WTC11 (cell line): ENCODE results near the gene USP49. TPM values are rescaled to one million over a fixed set of nuclear protein-coding genes. Genes with fewer than 3 reads are reported as not detected.
A peak's percentile ranks its signal among the peaks of the same experiment; 100 is the strongest.

Experiments used
- ATAC-seq: fragments of 200-7000 bp; cut with Tn5 transposase; 2 replicates; pipeline ENCODE4 v1.10.0; 2021; ENCODE audit warnings: mild to moderate bottlenecking, moderate library complexity
- CTCF ChIA-PET: fragments of 300-600 bp; sonication (Branson Sonifier 250); formaldehyde crosslinking; loops from one replicate; lab custom pipeline; 2021; ENCODE audit warnings: antibody characterized with exemption; lab: Charles Lee
- POLR2A ChIA-PET: fragments of 350-600 bp; sonication (Branson Sonifier 250); formaldehyde crosslinking; loops from one replicate; lab custom pipeline; 2021; ENCODE audit warnings: antibody characterized with exemption; lab: Charles Lee
- DNase-seq: peaks from one replicate; pipeline ENCODE4 v3.0.0; 2021; ENCODE audit warnings: low spot score
- H3K27ac Mint-ChIP-seq: 2 replicates; pipeline ENCODE4 v1.8.0; 2021; ENCODE audit warnings: mixed read lengths
- H3K27me3 Mint-ChIP-seq: 2 replicates; pipeline ENCODE4 v1.8.0; 2021; ENCODE audit warnings: low read depth, mild to moderate bottlenecking, moderate library complexity, mixed read lengths
- H3K36me3 Mint-ChIP-seq: 2 replicates; pipeline ENCODE4 v1.8.0; 2021; ENCODE audit warnings: mixed read lengths
- H3K4me1 Mint-ChIP-seq: 2 replicates; pipeline ENCODE4 v1.8.0; 2022; ENCODE audit warnings: mixed read lengths
- H3K4me3 Mint-ChIP-seq: 2 replicates; pipeline ENCODE4 v1.8.0; 2021; ENCODE audit warnings: mild to moderate bottlenecking, moderate library complexity, mixed read lengths
- H3K9me3 Mint-ChIP-seq: 2 replicates; pipeline ENCODE4 v1.8.0; 2021; ENCODE audit warnings: mixed read lengths
- ELF4 ChIP-seq: sonication (generic); formaldehyde crosslinking; IDR thresholded peaks from 2 replicates; pipeline ENCODE4 v1.8.1; 2022; ENCODE audit warnings: low read depth, mild to moderate bottlenecking, moderate library complexity, missing genetic modification reagents
- GTF2I ChIP-seq: fragments of 250-450 bp; sonication (Bioruptor Pico); conservative IDR thresholded peaks from 2 replicates; pipeline ENCODE4 v1.4.0; 2021; ENCODE audit warnings: mild to moderate bottlenecking
- HMGA2 ChIP-seq: fragments of 250-450 bp; sonication (Bioruptor Pico); IDR thresholded peaks from 2 replicates; pipeline ENCODE4 v1.4.0; 2021; ENCODE audit warnings: mild to moderate bottlenecking, moderate library complexity
- JAZF1 ChIP-seq: fragments of 250-450 bp; sonication (Bioruptor Pico); IDR thresholded peaks from 2 replicates; pipeline ENCODE4 v1.9.0; 2021; ENCODE audit warnings: moderate library complexity, mild to moderate bottlenecking, inconsistent platforms
- NR1H2 ChIP-seq: sonication (generic); formaldehyde crosslinking; IDR thresholded peaks from 2 replicates; pipeline ENCODE4 v1.9.0; 2021; ENCODE audit warnings: mild to moderate bottlenecking, moderate library complexity, missing genetic modification reagents
- PRRX2 ChIP-seq: fragments of 250-450 bp; sonication (Bioruptor Pico); IDR thresholded peaks from 2 replicates; pipeline ENCODE4 v1.8.0; 2021; ENCODE audit warnings: mild to moderate bottlenecking
- ZNF232 ChIP-seq: sonication (generic); formaldehyde crosslinking; IDR thresholded peaks from 2 replicates; pipeline ENCODE4 v1.8.0; 2022; ENCODE audit warnings: mild to moderate bottlenecking, missing genetic modification reagents
- total RNA-seq: library from RNA; stranded (reverse); gene quantifications from 3 replicates; pipeline ENCODE4 v1.2.3, GENCODE V29; 2021
- TF ChIP-seq, protein P1 (sequence below): sonication (generic); formaldehyde crosslinking; IDR thresholded peaks from 2 replicates; pipeline ENCODE4 v1.8.1; 2023; ENCODE audit warnings: mild to moderate bottlenecking, missing genetic modification reagents, moderate library complexity
- TF ChIP-seq, protein P2 (sequence below): sonication (generic); formaldehyde crosslinking; IDR thresholded peaks from 2 replicates; pipeline ENCODE4 v1.8.0; 2022; ENCODE audit warnings: mild to moderate bottlenecking, missing genetic modification reagents
- TF ChIP-seq, protein P3 (sequence below): sonication (generic); formaldehyde crosslinking; IDR thresholded peaks from 2 replicates; pipeline ENCODE4 v1.8.1; 2023; ENCODE audit warnings: mild to moderate bottlenecking, missing genetic modification reagents, moderate library complexity
- TF ChIP-seq, protein P4 (sequence below): fragments of 250-450 bp; sonication (Bioruptor Pico); IDR thresholded peaks from 2 replicates; pipeline ENCODE4 v2.1.2; 2022; ENCODE audit warnings: mild to moderate bottlenecking, moderate library complexity
- TF ChIP-seq, protein P5 (sequence below): sonication (generic); formaldehyde crosslinking; IDR thresholded peaks from 2 replicates; pipeline ENCODE4 v1.8.1; 2022; ENCODE audit warnings: mild to moderate bottlenecking, moderate library complexity, missing genetic modification reagents
- TF ChIP-seq, protein P6 (sequence below): sonication (generic); formaldehyde crosslinking; IDR thresholded peaks from 2 replicates; pipeline ENCODE4 v1.8.0; 2023; ENCODE audit warnings: mild to moderate bottlenecking, missing genetic modification reagents
- TF ChIP-seq, protein P7 (sequence below): sonication (generic); formaldehyde crosslinking; IDR thresholded peaks from 2 replicates; pipeline ENCODE4 v1.8.0; 2022; ENCODE audit warnings: mild to moderate bottlenecking, missing genetic modification reagents
- TF ChIP-seq, protein P8 (sequence below): sonication (generic); formaldehyde crosslinking; IDR thresholded peaks from 2 replicates; pipeline ENCODE4 v1.8.1; 2022; ENCODE audit warnings: low read depth, missing genetic modification reagents, borderline replicate concordance
- TF ChIP-seq, protein P9 (sequence below): fragments of 200-600 bp; IDR thresholded peaks from 2 replicates; pipeline ENCODE4 v1.8.0; 2022; ENCODE audit warnings: antibody characterized with exemption
- TF ChIP-seq, protein P10 (sequence below): fragments of 250-450 bp; sonication (Bioruptor Pico); conservative IDR thresholded peaks from 2 replicates; pipeline ENCODE4 v1.9.0; 2021; ENCODE audit warnings: mild to moderate bottlenecking

Gene USP49
- total RNA-seq, 1 experiment from 2014 or later: 18.4 TPM

DNA sequence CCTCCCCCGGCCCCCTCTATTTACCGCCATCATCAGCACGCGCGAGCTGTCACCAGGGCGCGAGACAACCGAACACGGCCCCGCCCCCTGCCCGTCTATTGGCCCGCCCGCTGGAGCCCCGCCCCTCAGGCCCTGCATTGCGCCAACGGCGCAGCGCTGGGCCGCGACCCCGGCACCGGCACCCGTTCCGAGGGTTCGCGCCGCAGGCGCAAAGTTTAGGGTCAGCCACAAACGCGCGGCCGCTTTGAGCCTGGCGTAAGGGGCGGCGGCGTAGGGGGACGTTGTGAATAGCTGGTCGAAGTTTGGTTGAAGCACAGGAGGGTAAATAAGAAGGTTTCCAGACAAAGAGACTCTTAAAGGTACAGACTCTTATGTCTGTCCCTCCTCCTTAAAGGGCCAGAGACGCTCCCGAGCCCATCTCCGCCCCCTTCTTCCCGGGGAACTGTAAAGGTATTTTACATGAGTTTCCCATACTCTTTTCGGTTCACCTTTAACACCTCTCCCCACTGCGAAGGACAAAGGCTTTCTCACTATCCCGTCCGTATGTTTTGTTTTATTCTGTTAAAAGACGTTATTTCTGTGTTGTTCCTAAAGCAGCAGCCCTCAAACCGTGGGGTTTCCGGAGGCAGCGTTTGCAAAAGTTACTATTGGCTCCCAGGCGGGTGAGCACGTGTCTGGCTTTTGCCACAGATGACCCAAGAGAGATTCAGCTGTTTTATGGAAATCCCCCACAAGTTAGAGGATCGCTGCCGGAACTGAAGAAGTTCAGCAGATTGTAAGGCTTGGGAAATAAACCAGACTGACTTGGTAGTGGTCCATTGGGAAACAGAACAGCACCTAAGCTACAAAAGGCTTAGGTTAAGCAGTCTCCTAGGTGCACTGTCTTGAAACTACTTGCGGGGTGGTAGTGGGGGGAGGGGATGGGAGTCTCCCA, at the start of gene USP49 (continued):
- TF ChIP-seq, protein P1, sequence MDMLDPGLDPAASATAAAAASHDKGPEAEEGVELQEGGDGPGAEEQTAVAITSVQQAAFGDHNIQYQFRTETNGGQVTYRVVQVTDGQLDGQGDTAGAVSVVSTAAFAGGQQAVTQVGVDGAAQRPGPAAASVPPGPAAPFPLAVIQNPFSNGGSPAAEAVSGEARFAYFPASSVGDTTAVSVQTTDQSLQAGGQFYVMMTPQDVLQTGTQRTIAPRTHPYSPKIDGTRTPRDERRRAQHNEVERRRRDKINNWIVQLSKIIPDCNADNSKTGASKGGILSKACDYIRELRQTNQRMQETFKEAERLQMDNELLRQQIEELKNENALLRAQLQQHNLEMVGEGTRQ: peak; percentile 64
- TF ChIP-seq GTF2I (CRISPR knock-in tag) (no peak), JAZF1 (no peak), NR1H2 (CRISPR knock-in tag) (no peak), HMGA2 (CRISPR knock-in tag) (no peak), ZNF232 (CRISPR knock-in tag) (no peak), PRRX2 (CRISPR knock-in tag) (no peak)
- TF ChIP-seq, protein P2, sequence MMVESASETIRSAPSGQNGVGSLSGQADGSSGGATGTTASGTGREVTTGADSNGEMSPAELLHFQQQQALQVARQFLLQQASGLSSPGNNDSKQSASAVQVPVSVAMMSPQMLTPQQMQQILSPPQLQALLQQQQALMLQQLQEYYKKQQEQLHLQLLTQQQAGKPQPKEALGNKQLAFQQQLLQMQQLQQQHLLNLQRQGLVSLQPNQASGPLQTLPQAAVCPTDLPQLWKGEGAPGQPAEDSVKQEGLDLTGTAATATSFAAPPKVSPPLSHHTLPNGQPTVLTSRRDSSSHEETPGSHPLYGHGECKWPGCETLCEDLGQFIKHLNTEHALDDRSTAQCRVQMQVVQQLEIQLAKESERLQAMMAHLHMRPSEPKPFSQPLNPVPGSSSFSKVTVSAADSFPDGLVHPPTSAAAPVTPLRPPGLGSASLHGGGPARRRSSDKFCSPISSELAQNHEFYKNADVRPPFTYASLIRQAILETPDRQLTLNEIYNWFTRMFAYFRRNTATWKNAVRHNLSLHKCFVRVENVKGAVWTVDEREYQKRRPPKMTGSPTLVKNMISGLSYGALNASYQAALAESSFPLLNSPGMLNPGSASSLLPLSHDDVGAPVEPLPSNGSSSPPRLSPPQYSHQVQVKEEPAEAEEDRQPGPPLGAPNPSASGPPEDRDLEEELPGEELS: no peak
- TF ChIP-seq, protein P3, sequence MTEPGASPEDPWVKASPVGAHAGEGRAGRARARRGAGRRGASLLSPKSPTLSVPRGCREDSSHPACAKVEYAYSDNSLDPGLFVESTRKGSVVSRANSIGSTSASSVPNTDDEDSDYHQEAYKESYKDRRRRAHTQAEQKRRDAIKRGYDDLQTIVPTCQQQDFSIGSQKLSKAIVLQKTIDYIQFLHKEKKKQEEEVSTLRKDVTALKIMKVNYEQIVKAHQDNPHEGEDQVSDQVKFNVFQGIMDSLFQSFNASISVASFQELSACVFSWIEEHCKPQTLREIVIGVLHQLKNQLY (CRISPR knock-in tag): no peak
- TF ChIP-seq, protein P4, sequence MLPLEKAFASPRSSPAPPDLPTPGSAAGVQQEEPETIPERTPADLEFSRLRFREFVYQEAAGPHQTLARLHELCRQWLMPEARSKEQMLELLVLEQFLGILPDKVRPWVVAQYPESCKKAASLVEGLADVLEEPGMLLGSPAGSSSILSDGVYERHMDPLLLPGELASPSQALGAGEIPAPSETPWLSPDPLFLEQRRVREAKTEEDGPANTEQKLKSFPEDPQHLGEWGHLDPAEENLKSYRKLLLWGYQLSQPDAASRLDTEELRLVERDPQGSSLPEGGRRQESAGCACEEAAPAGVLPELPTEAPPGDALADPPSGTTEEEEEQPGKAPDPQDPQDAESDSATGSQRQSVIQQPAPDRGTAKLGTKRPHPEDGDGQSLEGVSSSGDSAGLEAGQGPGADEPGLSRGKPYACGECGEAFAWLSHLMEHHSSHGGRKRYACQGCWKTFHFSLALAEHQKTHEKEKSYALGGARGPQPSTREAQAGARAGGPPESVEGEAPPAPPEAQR: no peak
- TF ChIP-seq, protein P5, sequence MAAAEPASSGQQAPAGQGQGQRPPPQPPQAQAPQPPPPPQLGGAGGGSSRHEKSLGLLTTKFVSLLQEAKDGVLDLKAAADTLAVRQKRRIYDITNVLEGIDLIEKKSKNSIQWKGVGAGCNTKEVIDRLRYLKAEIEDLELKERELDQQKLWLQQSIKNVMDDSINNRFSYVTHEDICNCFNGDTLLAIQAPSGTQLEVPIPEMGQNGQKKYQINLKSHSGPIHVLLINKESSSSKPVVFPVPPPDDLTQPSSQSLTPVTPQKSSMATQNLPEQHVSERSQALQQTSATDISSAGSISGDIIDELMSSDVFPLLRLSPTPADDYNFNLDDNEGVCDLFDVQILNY (CRISPR knock-in tag): no peak
- TF ChIP-seq, protein P6, sequence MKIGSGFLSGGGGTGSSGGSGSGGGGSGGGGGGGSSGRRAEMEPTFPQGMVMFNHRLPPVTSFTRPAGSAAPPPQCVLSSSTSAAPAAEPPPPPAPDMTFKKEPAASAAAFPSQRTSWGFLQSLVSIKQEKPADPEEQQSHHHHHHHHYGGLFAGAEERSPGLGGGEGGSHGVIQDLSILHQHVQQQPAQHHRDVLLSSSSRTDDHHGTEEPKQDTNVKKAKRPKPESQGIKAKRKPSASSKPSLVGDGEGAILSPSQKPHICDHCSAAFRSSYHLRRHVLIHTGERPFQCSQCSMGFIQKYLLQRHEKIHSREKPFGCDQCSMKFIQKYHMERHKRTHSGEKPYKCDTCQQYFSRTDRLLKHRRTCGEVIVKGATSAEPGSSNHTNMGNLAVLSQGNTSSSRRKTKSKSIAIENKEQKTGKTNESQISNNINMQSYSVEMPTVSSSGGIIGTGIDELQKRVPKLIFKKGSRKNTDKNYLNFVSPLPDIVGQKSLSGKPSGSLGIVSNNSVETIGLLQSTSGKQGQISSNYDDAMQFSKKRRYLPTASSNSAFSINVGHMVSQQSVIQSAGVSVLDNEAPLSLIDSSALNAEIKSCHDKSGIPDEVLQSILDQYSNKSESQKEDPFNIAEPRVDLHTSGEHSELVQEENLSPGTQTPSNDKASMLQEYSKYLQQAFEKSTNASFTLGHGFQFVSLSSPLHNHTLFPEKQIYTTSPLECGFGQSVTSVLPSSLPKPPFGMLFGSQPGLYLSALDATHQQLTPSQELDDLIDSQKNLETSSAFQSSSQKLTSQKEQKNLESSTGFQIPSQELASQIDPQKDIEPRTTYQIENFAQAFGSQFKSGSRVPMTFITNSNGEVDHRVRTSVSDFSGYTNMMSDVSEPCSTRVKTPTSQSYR (CRISPR knock-in tag): no peak

DNA sequence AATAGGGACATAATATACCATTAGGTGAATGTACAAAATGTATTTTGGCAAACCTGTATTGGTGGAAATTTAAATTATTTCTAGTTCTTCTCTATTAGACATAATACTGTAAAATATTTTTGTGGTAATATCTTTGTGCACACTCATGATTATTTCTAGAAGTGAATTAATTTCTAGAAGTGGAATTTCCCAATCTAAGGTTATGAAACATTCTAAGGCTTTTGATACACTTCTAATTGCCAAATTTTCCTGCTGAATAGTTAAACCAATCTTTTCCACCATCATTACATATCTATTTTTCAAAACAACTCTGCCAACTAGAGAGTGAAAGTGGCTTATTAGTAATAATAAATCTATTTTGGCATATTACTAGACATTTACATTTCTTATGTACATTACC, 48.3 kb upstream of the USP49 start:
- Mint-ChIP-seq H3K9me3 (no peaks in the 10 kb centered on the region), H3K27ac (no peak overlapping the region), H3K36me3 (no peaks in the 10 kb centered on the region), H3K4me1 (peaks cover 29% of the 10 kb centered on the region), H3K4me3 (no peak overlapping the region), H3K27me3 (peaks cover 7% of the 10 kb centered on the region)
- no peak for ATAC-seq
- CTCF ChIA-PET: interaction anchor here (2.4 kb wide), 1 partner anchor 22 kb away, joined by 21 read pairs; the partner anchor contains the start of genes BYSL and MED20
- DNase-seq: no peak
- POLR2A ChIA-PET: interaction anchor here (0.5 kb wide), 1 partner anchor 46 kb away, joined by 4 read pairs; no protein-coding TSS in a partner anchor
- TF ChIP-seq, protein P7, sequence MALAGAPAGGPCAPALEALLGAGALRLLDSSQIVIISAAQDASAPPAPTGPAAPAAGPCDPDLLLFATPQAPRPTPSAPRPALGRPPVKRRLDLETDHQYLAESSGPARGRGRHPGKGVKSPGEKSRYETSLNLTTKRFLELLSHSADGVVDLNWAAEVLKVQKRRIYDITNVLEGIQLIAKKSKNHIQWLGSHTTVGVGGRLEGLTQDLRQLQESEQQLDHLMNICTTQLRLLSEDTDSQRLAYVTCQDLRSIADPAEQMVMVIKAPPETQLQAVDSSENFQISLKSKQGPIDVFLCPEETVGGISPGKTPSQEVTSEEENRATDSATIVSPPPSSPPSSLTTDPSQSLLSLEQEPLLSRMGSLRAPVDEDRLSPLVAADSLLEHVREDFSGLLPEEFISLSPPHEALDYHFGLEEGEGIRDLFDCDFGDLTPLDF (CRISPR knock-in tag): no peak
- no peak for TF ChIP-seq ELF4 (CRISPR knock-in tag)
- TF ChIP-seq, protein P8, sequence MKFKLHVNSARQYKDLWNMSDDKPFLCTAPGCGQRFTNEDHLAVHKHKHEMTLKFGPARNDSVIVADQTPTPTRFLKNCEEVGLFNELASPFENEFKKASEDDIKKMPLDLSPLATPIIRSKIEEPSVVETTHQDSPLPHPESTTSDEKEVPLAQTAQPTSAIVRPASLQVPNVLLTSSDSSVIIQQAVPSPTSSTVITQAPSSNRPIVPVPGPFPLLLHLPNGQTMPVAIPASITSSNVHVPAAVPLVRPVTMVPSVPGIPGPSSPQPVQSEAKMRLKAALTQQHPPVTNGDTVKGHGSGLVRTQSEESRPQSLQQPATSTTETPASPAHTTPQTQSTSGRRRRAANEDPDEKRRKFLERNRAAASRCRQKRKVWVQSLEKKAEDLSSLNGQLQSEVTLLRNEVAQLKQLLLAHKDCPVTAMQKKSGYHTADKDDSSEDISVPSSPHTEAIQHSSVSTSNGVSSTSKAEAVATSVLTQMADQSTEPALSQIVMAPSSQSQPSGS: no peak
- TF ChIP-seq, protein P9, sequence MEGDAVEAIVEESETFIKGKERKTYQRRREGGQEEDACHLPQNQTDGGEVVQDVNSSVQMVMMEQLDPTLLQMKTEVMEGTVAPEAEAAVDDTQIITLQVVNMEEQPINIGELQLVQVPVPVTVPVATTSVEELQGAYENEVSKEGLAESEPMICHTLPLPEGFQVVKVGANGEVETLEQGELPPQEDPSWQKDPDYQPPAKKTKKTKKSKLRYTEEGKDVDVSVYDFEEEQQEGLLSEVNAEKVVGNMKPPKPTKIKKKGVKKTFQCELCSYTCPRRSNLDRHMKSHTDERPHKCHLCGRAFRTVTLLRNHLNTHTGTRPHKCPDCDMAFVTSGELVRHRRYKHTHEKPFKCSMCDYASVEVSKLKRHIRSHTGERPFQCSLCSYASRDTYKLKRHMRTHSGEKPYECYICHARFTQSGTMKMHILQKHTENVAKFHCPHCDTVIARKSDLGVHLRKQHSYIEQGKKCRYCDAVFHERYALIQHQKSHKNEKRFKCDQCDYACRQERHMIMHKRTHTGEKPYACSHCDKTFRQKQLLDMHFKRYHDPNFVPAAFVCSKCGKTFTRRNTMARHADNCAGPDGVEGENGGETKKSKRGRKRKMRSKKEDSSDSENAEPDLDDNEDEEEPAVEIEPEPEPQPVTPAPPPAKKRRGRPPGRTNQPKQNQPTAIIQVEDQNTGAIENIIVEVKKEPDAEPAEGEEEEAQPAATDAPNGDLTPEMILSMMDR: no peak
- TF ChIP-seq, protein P10, sequence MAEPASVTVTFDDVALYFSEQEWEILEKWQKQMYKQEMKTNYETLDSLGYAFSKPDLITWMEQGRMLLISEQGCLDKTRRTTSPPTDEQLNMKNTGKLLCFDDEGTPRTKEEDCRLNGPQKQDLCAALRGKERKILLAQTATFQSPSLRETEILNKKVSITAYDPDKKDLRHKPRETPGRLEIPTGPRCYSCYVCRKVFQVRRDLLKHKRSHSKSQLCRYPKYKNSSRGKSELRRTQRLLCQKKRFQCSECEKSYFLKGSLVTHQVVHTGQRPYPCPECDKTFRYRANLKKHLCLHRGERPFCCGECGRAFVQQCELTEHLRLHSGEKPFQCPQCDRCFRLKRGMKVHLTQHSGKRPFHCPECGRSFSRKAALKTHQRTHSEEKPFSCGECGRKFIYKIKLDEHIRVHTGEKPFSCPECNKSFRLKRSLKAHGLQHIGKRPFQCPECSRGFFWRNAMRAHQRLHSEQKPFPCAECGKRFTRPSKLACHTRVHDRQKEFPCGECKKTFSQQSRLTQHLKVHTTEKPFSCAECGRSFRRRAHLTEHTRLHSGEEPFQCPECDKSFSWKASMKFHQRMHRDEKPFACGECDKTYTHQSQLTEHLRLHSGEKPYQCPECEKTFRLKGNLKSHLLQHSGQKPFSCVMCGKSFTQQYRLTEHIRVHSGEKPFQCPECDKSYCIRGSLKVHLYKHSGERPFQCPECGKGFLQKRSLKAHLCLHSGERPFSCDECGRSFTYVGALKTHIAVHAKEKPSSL (CRISPR knock-in tag): no peak
